Stimulated activated CD4-positive, alpha-beta T cell treated with anti-CD3 and anti-CD28 coated beads, Interleukin-2, amount 100 ng/mL, for 4 hours (primary cell): ENCODE results near the gene NAALADL2.
"Not testable (repeated sequence)": the region's sequence is repeated elsewhere in the genome, so short reads cannot be mapped to it uniquely, and the experiment has no call there.

ENCODE experiments used
- DNase-seq: peaks from one replicate; pipeline ENCODE4 v3.0.0-alpha.2; 2020; ENCODE audit warnings: low read depth

NAALADL2 gene

GRCh38 chr3:175073219-175073905 lies 214.2 kb downstream of the NAALADL2 start:
- no peak for DNase-seq

- DNase-seq = no peak
Measured at GRCh38 chr3:175075269-175075668, 216.1 kb downstream of the NAALADL2 start.

GRCh38 chr3:175077216-175077615 lies 218.1 kb downstream of the NAALADL2 start:
- no peak for DNase-seq

GRCh38 chr3:175082631-175083030 lies 223.5 kb downstream of the NAALADL2 start:
- no peak for DNase-seq

- not testable (repeated sequence) for DNase-seq
Measured at GRCh38 chr3:175087128-175087527, 228.0 kb downstream of the NAALADL2 start.

- no peak for DNase-seq
Measured at GRCh38 chr3:175088766-175089380, 229.7 kb downstream of the NAALADL2 start.

GRCh38 chr3:175091426-175092114 lies 232.4 kb downstream of the NAALADL2 start:
- DNase-seq = no peak

- DNase-seq = no peak
Measured at GRCh38 chr3:175093748-175094147, 234.6 kb downstream of the NAALADL2 start.

- no peak for DNase-seq
Measured at GRCh38 chr3:175094344-175094743, 235.2 kb downstream of the NAALADL2 start.

- DNase-seq = no peak
Measured at GRCh38 chr3:175098644-175099043, 239.5 kb downstream of the NAALADL2 start.

- no peak for DNase-seq
Measured at GRCh38 chr3:175102161-175102560, 243.0 kb downstream of the NAALADL2 start.

- no peak for DNase-seq
Measured at GRCh38 chr3:175103298-175103697, 244.2 kb downstream of the NAALADL2 start.

GRCh38 chr3:175105066-175105465 lies 245.9 kb downstream of the NAALADL2 start:
- DNase-seq = no peak

GRCh38 chr3:175107231-175107630 lies 248.1 kb downstream of the NAALADL2 start:
- DNase-seq = no peak

GRCh38 chr3:175107995-175108394 lies 248.9 kb downstream of the NAALADL2 start:
- no peak for DNase-seq

GRCh38 chr3:175108613-175109151 lies 249.5 kb downstream of the NAALADL2 start:
- no peak for DNase-seq

GRCh38 chr3:175111036-175111435 lies 251.9 kb downstream of the NAALADL2 start:
- DNase-seq = no peak

- DNase-seq = no peak
Measured at GRCh38 chr3:175118382-175118941, 259.3 kb downstream of the NAALADL2 start.

- no peak for DNase-seq
Measured at GRCh38 chr3:175121225-175121624, 262.1 kb downstream of the NAALADL2 start.

- DNase-seq = no peak
Measured at GRCh38 chr3:175127075-175127662, 268.0 kb downstream of the NAALADL2 start.

GRCh38 chr3:175129126-175129525 lies 270.0 kb downstream of the NAALADL2 start:
- DNase-seq = no peak

- no peak for DNase-seq
Measured at GRCh38 chr3:175129571-175129970, 270.4 kb downstream of the NAALADL2 start.
